ENCODE results near the gene BUD13. TPM values are rescaled to one million over a fixed set of nuclear protein-coding genes. Genes with fewer than 3 reads are reported as not detected.

The BUD13 gene
- total and polyA plus RNA-seq, 2 experiments from 2014 or later = 15.3 to 19.5 TPM

GRCh38 chr11:116700586-116701220, 72.1 kb downstream of the BUD13 start:
- no peak for TF ChIP-seq CTCF (IDR thresholded peaks at IDR 0.05; ENCODE audit: low read depth, low read length)
- Histone ChIP-seq H3K9me3 (ENCODE audit: low read depth) (no peaks in the 10 kb centered on the region), H3K36me3 (no peaks in the 10 kb centered on the region), H3K4me1 (ENCODE audit: low read depth) (no peaks in the 10 kb centered on the region), H3K4me3 (no peak overlapping the region), H3K27me3 (no peaks in the 10 kb centered on the region), H3K27ac (no peak overlapping the region)
- DNase-seq (ENCODE audit: low read depth in 1 of 2, low spot score in 1 of 2) = no peak

Other genes with a start within 250 kb of the BUD13 start
- gene ZPR1, start 15.0 kb upstream of the BUD13 start, total RNA-seq = 18.4 and 21.4 TPM in 2 replicates
- gene ZPR1, start 15.0 kb upstream of the BUD13 start, polyA plus RNA-seq = 43.9 and 48.4 TPM in 2 replicates
- gene APOA5, start 18.9 kb upstream of the BUD13 start, total RNA-seq = not detected in 2 replicates
- not detected in 2 replicates for gene APOA5, start 18.9 kb upstream of the BUD13 start, polyA plus RNA-seq
- 0.86 and 2.1 TPM in 2 replicates for gene APOA4, start 50.3 kb upstream of the BUD13 start, total RNA-seq
- gene APOA4, start 50.3 kb upstream of the BUD13 start, polyA plus RNA-seq = 0.57 and 2.1 TPM in 2 replicates
- gene APOC3, start 56.9 kb upstream of the BUD13 start, total RNA-seq = 2.3 TPM in 1 of 2 replicates, not detected in the other
- 0.96 and 2.6 TPM in 2 replicates for gene APOC3, start 56.9 kb upstream of the BUD13 start, polyA plus RNA-seq
- 56.3 and 85.9 TPM in 2 replicates for gene APOA1, start 64.6 kb upstream of the BUD13 start, total RNA-seq
- 59.0 and 117 TPM in 2 replicates for gene APOA1, start 64.6 kb upstream of the BUD13 start, polyA plus RNA-seq

All from cardiac muscle cell (in vitro differentiated cells and primary cell).